Inferior parietal cortex (tissue), 1 donor: ENCODE data around the gene METTL1.

Source experiments
- DNase-seq: peaks from one replicate; pipeline ENCODE4 v3.0.0-alpha.2; 2016; ENCODE audit errors: extremely low spot score

Gene METTL1

GRCh38 chr12:57769594-57769993, 2.3 kb downstream of the METTL1 start:
- DNase-seq = no peak

- no peak for DNase-seq
These were observed 4.0 kb downstream of the METTL1 start for GRCh38 chr12:57767876-57768275.

- no peak for DNase-seq
These were observed 4.6 kb downstream of the METTL1 start for GRCh38 chr12:57767305-57767698.

GRCh38 chr12:57766464-57767304, 5.2 kb downstream of the METTL1 start, which contains the start of gene CYP27B1:
Gene CYP27B1, minus strand, starts transcription at chr12:57767078. Its CDS starts 37 bp downstream, at chr12:57767041.
- DNase-seq = no peak

DNA sequence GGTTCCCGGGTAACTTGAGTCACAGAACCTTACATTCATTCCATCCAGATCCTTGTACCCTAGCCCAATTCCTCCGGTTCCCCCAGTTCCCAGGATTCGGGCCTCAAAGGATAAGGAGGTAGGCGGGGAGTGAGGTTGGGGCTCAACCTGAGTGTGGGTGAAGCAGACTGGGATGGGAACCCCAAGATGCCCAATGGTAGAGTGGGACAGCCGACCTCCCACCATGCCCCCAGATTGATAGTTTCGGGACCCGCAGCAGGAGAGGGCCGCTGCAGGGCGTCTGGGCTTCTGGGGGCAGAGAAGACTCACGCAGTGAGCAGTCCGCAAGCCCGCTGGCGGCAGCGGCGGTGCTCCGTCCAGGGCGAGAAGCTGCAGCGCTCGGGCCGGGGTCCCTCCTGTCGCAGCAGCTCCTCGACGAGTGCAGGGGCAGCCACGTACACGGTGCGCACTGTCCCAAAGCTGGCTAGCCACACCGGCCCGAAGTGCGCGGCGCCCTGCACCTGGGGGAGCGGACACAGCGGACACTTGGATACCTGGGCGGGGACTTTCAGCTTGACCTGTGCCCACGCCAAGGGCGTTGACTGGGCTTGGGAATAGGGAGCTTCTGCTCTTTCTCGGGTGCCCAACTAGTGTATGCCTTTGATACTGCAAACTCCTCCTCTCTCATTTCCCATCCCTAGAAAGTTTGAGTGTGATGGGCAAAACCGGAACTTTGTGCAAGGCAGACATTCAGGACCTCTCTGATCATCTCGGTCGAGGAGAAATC, 6.0 kb downstream of the METTL1 start:
- DNase-seq = no peak

DNA sequence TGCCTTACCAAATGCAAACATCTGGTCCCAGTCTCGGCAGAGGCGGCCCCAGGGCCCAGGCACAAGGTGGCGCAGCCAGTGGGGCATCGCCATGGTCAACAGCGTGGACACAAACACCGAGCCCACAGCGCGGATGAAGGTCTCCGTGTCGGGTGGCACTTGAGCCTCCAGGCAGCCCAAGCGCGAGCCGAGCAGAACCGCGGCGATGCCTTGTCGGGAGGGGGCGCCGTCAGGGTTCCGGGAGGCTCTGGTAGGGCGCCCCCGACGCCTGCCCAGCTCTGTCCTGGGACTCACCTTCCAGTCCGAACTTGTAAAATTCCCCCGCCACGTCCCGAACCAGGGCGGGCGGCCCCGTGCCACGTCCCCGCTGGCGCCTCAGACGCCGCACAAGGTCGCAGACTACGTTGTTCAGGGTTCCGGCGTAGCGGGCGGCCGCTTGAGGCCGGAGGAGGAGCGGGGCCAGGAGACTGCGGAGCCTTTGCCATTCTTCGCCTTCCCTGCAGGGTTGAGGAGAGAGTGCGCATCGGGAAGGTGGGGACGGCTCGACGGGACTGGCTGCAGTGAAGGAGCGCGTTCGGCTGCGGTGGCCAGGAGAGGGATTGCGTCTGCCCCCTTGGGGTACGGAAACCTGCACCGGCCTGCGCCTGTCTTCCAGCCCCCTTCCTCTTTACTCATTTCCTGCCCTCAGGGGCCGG, 6.8 kb downstream of the METTL1 start:
- DNase-seq = no peak

DNA sequence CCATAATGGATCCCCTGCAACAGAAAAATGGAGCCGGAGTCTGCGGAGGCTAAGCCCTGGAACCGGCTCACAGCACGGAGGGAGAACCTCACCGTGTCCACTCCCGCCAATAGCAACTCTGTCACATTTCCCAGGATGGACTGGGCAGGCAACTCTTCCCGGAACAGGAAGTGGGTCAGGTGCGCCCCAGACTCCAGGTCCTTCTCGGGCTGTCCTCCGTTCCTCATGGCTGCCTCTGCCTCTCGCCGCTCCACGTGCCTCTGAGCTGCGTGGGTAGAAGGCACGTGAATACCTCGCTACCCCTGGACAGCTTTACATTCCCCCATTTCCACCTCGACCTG, 7.3 kb downstream of the METTL1 start:
- no peak for DNase-seq

DNA sequence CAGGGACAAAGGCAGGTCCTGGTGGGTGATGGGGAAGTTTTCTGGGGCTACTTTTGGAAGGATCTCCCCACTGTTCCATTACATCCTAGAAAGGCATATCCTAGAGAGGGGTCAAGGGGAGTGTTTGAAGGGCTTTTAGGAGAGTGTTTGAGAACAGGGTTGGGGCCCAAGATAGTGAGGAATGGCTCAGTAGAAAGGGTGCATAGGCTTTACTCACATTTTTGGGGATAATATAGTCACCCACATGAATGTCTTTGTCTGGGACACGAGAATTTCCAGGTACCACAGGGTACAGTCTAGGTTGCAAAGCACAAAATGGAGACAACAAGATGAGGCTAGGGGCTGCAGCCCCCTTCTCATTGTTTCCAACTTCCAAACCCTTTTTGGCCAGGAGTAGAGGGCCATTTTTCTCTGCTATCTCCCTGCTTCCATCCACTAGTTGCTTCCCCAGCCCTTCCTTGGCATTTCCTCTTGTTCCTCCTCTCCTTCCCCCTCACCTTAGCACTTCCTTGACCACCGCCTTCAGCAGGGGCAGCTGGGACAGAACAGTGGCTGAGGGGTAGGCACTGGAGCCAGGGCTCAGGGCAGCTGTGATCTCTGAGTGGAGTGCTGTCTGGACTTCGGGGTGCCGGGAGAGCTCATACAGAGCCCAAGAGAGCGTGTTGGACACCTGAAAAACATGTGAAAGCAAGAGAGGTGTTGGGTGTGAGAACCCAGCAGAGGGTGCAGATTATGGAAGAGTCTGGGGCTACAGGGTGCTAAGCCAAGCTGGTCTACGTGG, 7.8 kb downstream of the METTL1 start:
- DNase-seq = no peak

GRCh38 chr12:57762463-57762862, 9.4 kb downstream of the METTL1 start:
- DNase-seq = no peak

DNA sequence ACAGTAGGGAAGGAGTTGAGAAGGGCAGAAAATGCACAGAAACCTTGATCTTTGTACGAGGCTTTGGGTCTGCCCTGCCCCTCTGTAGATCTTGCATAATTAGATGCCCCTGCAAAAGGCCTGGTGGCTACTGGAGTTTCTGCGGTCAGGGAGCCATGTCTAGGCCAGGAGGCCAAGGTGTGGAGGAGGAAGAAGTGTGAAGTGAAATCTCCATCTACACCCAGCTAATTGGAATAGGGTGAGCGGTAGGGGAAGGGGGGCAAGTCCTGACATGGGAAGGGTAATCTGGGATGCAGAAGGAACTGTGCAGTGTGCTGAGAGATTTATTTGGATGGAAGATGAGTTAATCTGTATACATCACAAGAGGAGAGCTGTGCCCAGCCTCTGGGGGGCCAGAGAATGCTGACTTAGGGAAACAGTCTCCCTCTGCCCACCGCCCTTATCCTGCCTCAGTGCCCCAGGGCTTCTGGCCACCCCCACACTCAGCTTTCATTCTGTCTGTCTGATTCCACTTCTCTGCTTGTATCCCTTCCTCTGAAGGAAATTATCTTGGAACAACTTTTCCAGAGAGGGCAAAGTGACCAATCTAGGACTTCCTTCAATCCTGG, 10.4 kb downstream of the METTL1 start:
- no peak for DNase-seq

- DNase-seq = no peak
These were observed 11.4 kb downstream of the METTL1 start for GRCh38 chr12:57760347-57760982.

- DNase-seq = no peak
These were observed 12.4 kb downstream of the METTL1 start for GRCh38 chr12:57759360-57759980.

GRCh38 chr12:57758552-57759359, 13.1 kb downstream of the METTL1 start:
- no peak for DNase-seq

DNA sequence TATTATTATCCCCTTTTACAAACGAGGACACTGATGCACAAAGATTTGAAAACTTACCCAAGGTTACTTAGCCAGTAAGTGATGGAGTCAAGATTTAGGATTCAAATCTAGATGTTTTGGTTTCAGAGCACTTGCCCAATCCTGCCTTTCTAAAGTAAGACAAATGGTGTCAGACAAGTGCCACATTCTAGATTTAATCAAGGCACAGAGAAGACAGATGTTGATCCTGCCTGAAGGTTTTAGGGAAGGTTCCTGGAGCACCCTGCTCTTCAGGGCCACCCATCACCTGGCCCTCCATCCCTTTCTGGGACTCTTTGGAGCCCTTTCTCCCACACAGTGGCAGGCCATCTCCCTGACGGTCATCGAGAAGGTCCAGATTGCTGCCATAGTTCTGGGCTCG, 14.1 kb downstream of the METTL1 start:
- no peak for DNase-seq

GRCh38 chr12:57756406-57757341, 15.2 kb downstream of the METTL1 start:
- no peak for DNase-seq

- DNase-seq = no peak
These were observed 16.2 kb downstream of the METTL1 start for GRCh38 chr12:57755454-57756372.

GRCh38 chr12:57755194-57755453, 16.8 kb downstream of the METTL1 start:
- no peak for DNase-seq
